CD14-positive monocyte (primary cell): ENCODE results near the gene LRRN3. TPM values are rescaled to one million over a fixed set of nuclear protein-coding genes. Genes with fewer than 3 reads are reported as not detected.

ENCODE experiments used
- DNase-seq, 3 donors: peaks; one replicate each; pipeline ENCODE4 v3.0.0-alpha.2; 2011 to 2022
- H2AFZ ChIP-seq: 2 replicates; pipeline ENCODE4 v1.6.0; 2012; ENCODE audit warnings: mild to moderate bottlenecking, low read depth, low read length, inconsistent platforms; ENCODE audit not compliant: insufficient read depth, poor library complexity, severe bottlenecking
- H3K27ac ChIP-seq, 2 donors: 1 replicate in 1 of 2; 2 replicates in 1 of 2; pipeline ENCODE4 v1.5.1; 2012 to 2013; ENCODE audit warnings: low read length in 2 of 2, control low read depth in 1 of 2, inconsistent platforms in 1 of 2, low read depth in 1 of 2, mild to moderate bottlenecking in 1 of 2
- H3K27me3 ChIP-seq, 2 donors: one replicate each; pipeline versions ENCODE4 v1.6.0 to v1.6.1; 2011 to 2013; ENCODE audit warnings: low read length in 2 of 2; ENCODE audit not compliant: control insufficient read depth in 2 of 2, insufficient read depth in 2 of 2
- H3K36me3 ChIP-seq, 2 donors: replicated peaks in 1 of 2; 1 replicate in 1 of 2; 2 replicates in 1 of 2; pipeline versions ENCODE4 v1.5.1 to v1.6.1; 2012 to 2013; ENCODE audit warnings: low read length in 2 of 2, control low read depth in 1 of 2, inconsistent platforms in 1 of 2, mild to moderate bottlenecking in 1 of 2; ENCODE audit not compliant: insufficient read depth in 2 of 2, control insufficient read depth in 1 of 2
- H3K4me1 ChIP-seq, 2 donors: 1 replicate in 1 of 2; 2 replicates in 1 of 2; pipeline versions ENCODE4 v1.5.1 to v1.6.1; 2012 to 2013; ENCODE audit warnings: low read length in 2 of 2, control low read depth in 1 of 2, inconsistent platforms in 1 of 2, mild to moderate bottlenecking in 1 of 2, moderate library complexity in 1 of 2; ENCODE audit not compliant: insufficient read depth in 2 of 2, control insufficient read depth in 1 of 2
- H3K4me2 ChIP-seq: replicated peaks from 2 replicates; pipeline ENCODE3; 2012; ENCODE audit warnings: low read length, moderate library complexity, mild to moderate bottlenecking; ENCODE audit not compliant: poor library complexity, severe bottlenecking; ENCODE audit errors: extremely low read depth
- H3K4me3 ChIP-seq, 3 experiments: fragments of 200-600 bp in 1 of 3; sonication (generic) in 1 of 3; replicated peaks in 1 of 3; 1 replicate in 2 of 3; 2 replicates in 1 of 3; pipeline ENCODE4 v1.5.1; 2011 to 2013; ENCODE audit warnings: low read length in 3 of 3, mild to moderate bottlenecking in 3 of 3, control low read depth in 2 of 3, low read depth in 2 of 3, inconsistent platforms in 1 of 3, moderate library complexity in 1 of 3
- H3K79me2 ChIP-seq: 2 replicates; pipeline ENCODE4 v1.6.0; 2012; ENCODE audit warnings: mild to moderate bottlenecking, control low read depth, inconsistent platforms, low read length, moderate library complexity; ENCODE audit not compliant: insufficient read depth
- H3K9ac ChIP-seq: 2 replicates; pipeline ENCODE4 v1.6.0; 2017; ENCODE audit warnings: low read length, mild to moderate bottlenecking; ENCODE audit not compliant: insufficient read depth, poor library complexity, severe bottlenecking
- H3K9me3 ChIP-seq, 2 donors: replicated peaks in 1 of 2; 1 replicate in 1 of 2; 2 replicates in 1 of 2; pipeline versions ENCODE4 v1.5.1 to v1.6.1; 2012 to 2013; ENCODE audit warnings: low read length in 2 of 2, control low read depth in 1 of 2; ENCODE audit not compliant: control insufficient read depth in 1 of 2, insufficient read depth in 1 of 2
- H4K20me1 ChIP-seq: 2 replicates; pipeline ENCODE4 v1.6.0; 2012; ENCODE audit warnings: mild to moderate bottlenecking, low read length, control low read depth, moderate library complexity; ENCODE audit not compliant: insufficient read depth
- H3K27ac Mint-ChIP-seq, 7 donors: one replicate each; pipeline ENCODE4 v1.8.0; 2020; ENCODE audit warnings: mild to moderate bottlenecking in 7 of 7, mixed read lengths in 7 of 7, moderate library complexity in 6 of 7, inconsistent platforms in 2 of 7
- H3K27me3 Mint-ChIP-seq, 3 donors: one replicate each; pipeline ENCODE4 v1.8.0; 2021 to 2022; ENCODE audit warnings: low read depth in 3 of 3, mild to moderate bottlenecking in 3 of 3, mixed read lengths in 3 of 3, moderate library complexity in 3 of 3, inconsistent platforms in 1 of 3
- H3K36me3 Mint-ChIP-seq, 2 donors: one replicate each; pipeline ENCODE4 v1.8.0; 2020; ENCODE audit warnings: mixed read lengths in 2 of 2, inconsistent platforms in 1 of 2, mild to moderate bottlenecking in 1 of 2
- H3K4me1 Mint-ChIP-seq: one replicate; pipeline ENCODE4 v1.8.0; 2020; ENCODE audit warnings: mild to moderate bottlenecking, mixed read lengths
- H3K4me3 Mint-ChIP-seq, 2 donors: one replicate each; pipeline ENCODE4 v1.8.0; 2020; ENCODE audit warnings: mild to moderate bottlenecking in 2 of 2, mixed read lengths in 2 of 2, moderate library complexity in 1 of 2
- H3K9me3 Mint-ChIP-seq, 7 donors: one replicate each; pipeline ENCODE4 v1.8.0; 2020 to 2022; ENCODE audit warnings: mixed read lengths in 7 of 7, mild to moderate bottlenecking in 6 of 7, moderate library complexity in 6 of 7, inconsistent platforms in 2 of 7
- CTCF ChIP-seq: fragments of 200-600 bp; IDR thresholded peaks from one replicate; pipeline ENCODE4 v1.8.0; 2022; ENCODE audit warnings: antibody characterized with exemption, mild to moderate bottlenecking
- WGBS: methylation state at CpG from one replicate; pipeline ENCODE4 v1.1.5; 2013; ENCODE audit warnings: missing lambda C conversion rate; ENCODE audit not compliant: insufficient coverage; 5-methylcytosine and 5-hydroxymethylcytosine counted together
- intact Hi-C, 2 donors: fragments of 100-400 bp; cut with micrococcal nuclease; formaldehyde crosslinking; loops; one replicate each; pipeline versions ENCODE4 v1.15.0 to v1.15.1; 2023
- polyA plus RNA-seq, 3 donors: library from polyadenylated mRNA; depleted of rRNA in 1 of 3; unstranded in 2 of 3; stranded (reverse) in 1 of 3; fragments of 300-500 nt in 2 of 3; fragments of >200 nt in 1 of 3; fragmentation: Illumina TruSeq in 2 of 3; gene quantifications; 1 replicate in 2 of 3; 2 replicates in 1 of 3; pipeline ENCODE4 v1.2.3, GENCODE V29; 2012 to 2021

The LRRN3 gene
- polyA plus RNA-seq, 3 donors, result 0.12 to 0.22 TPM; not detected in 1

GRCh38 chr7:111103678-111104274 is 12.8 kb downstream of the LRRN3 start:
- Histone ChIP-seq H2AFZ (no peak overlapping the region), H3K4me1 (peaks cover 0 to 6% of the 10 kb centered on the region in 2 donors), H3K36me3 (no peaks in the 10 kb centered on the region), H3K27me3 (no peaks in the 10 kb centered on the region), H3K4me3 (no peak overlapping the region), H4K20me1 (no peaks in the 10 kb centered on the region), H3K27ac (no peak overlapping the region), H3K79me2 (no peaks in the 10 kb centered on the region), H3K9ac (no peak overlapping the region), H3K4me2 (no peak overlapping the region), H3K9me3 (no peaks in the 10 kb centered on the region)
- DNase-seq, result no peak
- no peaks in the 10 kb centered on the region for H3K27me3 Mint-ChIP-seq
- H3K36me3 Mint-ChIP-seq, result no peaks in the 10 kb centered on the region
- no peak overlapping the region for H3K4me3 Mint-ChIP-seq
- H3K27ac Mint-ChIP-seq, result peak overlapping the region in 1 of 7 donors; percentile 5
- intact Hi-C loops, result no loop called here
- WGBS, result no CpG with 5 or more reads among the region's 4 CpGs
- H3K9me3 Mint-ChIP-seq, result no peaks in the 10 kb centered on the region
- peaks cover 14% of the 10 kb centered on the region for H3K4me1 Mint-ChIP-seq
- no peak for TF ChIP-seq CTCF

- H3K9me3 ChIP-seq, result no peaks in the 10 kb centered on the region
- H3K27ac ChIP-seq, result no peak overlapping the region
- DNase-seq, result no peak
- no peak for TF ChIP-seq CTCF
- no peak overlapping the region for H3K4me2 ChIP-seq
- no peak overlapping the region for H2AFZ ChIP-seq
- intact Hi-C loops, result no loop called here
- Mint-ChIP-seq H3K4me1 (peaks cover 14% of the 10 kb centered on the region), H3K27me3 (no peaks in the 10 kb centered on the region), H3K27ac (peak overlapping the region in 1 of 7 donors; percentile 44), H3K36me3 (no peaks in the 10 kb centered on the region), H3K4me3 (no peak overlapping the region), H3K9me3 (peaks cover 0 to under 1% (median 0%) of the 10 kb centered on the region in 7 donors)
- no peak overlapping the region for H3K4me3 ChIP-seq
- peaks cover 0 to 6% of the 10 kb centered on the region in 2 donors for H3K4me1 ChIP-seq
- H3K27me3 ChIP-seq, result no peaks in the 10 kb centered on the region
- H4K20me1 ChIP-seq, result no peaks in the 10 kb centered on the region
- H3K9ac ChIP-seq, result no peak overlapping the region
- H3K79me2 ChIP-seq, result no peaks in the 10 kb centered on the region
- H3K36me3 ChIP-seq, result no peaks in the 10 kb centered on the region
- WGBS, result 100% methylated on average over 1 of the region's 3 CpGs
These were observed 13.8 kb downstream of the LRRN3 start for GRCh38 chr7:111104710-111105109.
